GM18526 (cell line): ENCODE results near the gene GALNT5.

Source experiments
- POLR2A ChIP-seq: IDR thresholded peaks from 3 replicates; pipeline ENCODE4 v1.6.1; 2011; ENCODE audit not compliant: insufficient read length; ENCODE audit errors: extremely low read depth

Gene GALNT5

GRCh38 chr2:157303612-157304011 is 46.1 kb downstream of the GALNT5 start:
- no peak for TF ChIP-seq POLR2A

DNA sequence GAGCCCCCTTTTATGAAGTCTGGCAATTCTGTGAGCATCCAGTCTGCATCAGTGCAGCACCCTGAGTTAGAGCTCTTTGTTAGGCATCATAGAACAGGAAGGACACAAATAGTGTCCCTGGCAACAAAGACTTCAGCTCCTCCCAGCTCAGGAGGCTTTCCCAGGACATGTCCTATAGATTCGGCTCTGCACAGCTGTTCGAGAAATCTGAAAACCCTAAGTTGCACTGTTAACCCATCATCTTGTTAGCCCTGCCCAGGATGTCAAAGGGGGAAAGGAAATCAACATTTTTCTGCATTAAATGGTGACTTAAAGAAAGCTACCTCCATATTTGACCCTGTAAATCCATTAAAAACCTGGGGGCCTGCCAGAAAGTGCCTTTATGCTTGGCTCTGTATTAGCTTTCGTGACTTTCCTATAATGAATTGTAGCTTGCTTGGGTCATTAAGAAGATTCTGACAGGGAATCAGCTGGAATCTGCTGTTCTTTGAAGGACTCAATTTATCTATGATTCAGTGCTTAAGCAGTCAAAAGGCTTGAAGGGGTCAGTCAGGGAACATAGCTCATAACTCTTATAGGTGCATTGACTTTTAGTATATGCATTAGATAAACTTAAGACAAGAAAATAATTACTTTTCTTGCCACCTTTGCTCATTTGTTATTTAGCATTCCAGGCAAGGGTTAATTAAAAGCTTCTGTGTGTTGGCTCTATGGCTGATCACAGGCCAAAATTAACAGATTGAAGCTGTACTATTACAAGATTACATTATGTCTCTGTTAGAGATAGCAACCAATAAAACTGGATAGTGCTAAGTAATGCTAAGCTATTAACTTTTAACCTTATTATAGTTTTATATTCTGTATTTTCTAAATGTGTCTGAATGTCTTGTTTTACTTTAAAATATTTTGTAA is 47.6 kb downstream of the GALNT5 start:
- TF ChIP-seq POLR2A: no peak

GRCh38 chr2:157305723-157306110 is 48.2 kb downstream of the GALNT5 start:
- no peak for TF ChIP-seq POLR2A

- no peak for TF ChIP-seq POLR2A
These were observed 49.5 kb downstream of the GALNT5 start for GRCh38 chr2:157307021-157307420.

DNA sequence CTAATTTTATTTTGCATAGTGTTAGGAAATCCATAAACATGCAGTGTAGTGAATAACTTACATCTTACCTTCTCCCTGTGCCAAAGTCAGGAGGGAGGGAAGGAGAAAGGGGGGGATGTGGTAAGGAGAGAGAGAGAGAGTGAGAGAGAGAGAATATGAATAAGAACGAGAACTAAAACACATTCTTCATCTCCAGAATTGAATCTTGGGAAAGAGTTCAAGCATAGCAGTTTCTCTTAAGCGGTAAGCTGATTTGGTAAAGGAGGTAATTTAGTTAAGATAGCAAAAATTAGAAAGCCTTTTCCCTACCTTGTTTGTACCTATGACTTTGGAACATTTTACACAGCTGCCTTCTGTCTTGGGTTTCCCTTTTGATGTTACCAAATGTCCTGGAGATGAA is 52.4 kb downstream of the GALNT5 start:
- TF ChIP-seq POLR2A: no peak

GRCh38 chr2:157311706-157312105 is 54.2 kb downstream of the GALNT5 start:
- TF ChIP-seq POLR2A: no peak

DNA sequence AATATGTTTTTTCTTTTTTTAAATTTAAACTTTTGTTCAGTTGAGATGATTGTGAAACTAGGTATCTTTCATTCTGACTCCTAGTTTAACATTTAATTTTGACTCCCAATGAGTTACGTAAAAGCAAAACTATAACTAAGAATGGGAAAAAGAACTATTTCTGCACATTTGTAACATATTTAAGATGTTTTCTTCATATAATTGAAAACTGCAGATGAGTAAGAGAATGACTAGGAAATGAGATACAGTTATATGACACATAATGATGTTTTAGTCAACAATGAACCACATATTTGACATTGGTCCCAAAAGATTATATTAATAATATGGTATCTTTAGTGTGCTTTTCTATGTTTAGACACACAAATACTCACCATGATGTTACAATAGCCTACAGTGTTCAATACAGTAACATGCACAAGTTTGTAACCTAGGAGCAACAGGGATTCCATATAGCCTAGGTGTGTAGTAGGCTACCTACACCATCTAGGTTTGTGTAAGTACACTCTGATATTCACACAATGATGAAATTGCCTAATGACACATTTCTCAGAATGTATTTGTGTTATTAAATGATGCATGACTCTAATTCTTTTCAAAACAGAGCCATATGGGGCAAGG is 55.5 kb downstream of the GALNT5 start:
- TF ChIP-seq POLR2A: no peak

GRCh38 chr2:157315901-157316300 is 58.4 kb downstream of the GALNT5 start:
- TF ChIP-seq POLR2A: no peak

DNA sequence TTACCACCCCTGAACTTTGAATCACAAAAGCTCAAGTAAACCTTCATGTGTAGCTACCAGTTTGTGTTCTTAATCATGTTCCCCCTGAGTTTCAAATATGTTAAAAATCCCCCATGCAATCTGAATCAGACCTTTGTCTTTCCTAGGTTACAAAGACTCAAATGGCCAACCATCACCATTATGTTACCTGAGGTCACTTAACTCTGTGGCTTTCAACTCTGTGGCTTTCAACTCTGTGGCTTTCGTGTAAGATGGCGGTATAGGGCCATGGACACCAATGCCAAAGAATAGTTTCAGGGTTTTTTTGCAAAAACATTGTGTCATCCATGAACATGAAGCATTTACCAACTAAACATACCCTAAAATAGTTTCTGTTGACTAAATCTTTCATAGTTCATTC is 61.4 kb downstream of the GALNT5 start:
- no peak for TF ChIP-seq POLR2A

GRCh38 chr2:157319795-157320194 is 62.3 kb downstream of the GALNT5 start:
- no peak for TF ChIP-seq POLR2A

- no peak for TF ChIP-seq POLR2A
These were observed 62.9 kb downstream of the GALNT5 start for GRCh38 chr2:157320409-157320808.

GRCh38 chr2:157321466-157321865 is 64.0 kb downstream of the GALNT5 start:
- TF ChIP-seq POLR2A: no peak

DNA sequence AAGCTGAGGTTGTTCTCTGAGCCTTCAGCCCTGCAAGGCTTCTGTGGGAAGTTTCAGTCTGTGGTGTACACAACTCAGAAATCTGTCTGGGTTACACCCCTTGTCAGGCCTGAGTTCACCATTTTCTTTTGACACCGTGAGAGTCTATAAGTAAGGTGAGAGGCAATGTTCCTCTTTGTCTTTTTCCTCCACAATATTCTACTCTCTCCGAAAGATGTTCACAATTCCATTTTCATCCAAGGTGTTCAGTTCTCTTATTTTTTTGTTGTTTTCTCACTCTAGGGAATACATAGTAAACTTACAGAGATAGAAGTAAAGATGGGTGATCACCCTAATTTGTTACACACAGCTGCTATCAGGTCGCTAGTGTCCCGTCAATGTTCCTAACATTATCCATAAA is 64.9 kb downstream of the GALNT5 start:
- no peak for TF ChIP-seq POLR2A

GRCh38 chr2:157324331-157324843 is 66.9 kb downstream of the GALNT5 start:
- TF ChIP-seq POLR2A: no peak

- TF ChIP-seq POLR2A: no peak
These were observed 68.3 kb downstream of the GALNT5 start, which contains the start of gene ERMN for GRCh38 chr2:157325786-157326185. ERMN (minus strand) TSS chr2:157325824; CDS start chr2:157325642, 182 bp downstream.

DNA sequence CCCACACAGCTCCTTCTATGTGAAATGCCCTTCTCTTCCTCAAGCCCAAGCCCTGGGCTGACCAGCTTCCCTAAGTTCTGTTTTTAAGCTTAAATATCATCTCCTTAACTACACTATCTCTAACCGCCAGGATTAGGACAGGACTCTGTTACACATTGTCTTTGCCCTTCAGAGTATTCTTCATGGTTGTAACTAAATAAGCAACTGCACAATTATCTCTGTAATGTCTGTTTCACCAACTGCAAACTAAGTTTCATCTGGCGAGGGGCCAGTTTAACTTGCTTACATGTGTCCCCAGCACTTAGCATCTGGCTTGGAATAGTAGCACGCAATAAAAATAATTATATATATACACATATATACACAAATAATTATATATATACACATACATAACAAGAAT is 69.2 kb downstream of the GALNT5 start:
- TF ChIP-seq POLR2A: no peak

DNA sequence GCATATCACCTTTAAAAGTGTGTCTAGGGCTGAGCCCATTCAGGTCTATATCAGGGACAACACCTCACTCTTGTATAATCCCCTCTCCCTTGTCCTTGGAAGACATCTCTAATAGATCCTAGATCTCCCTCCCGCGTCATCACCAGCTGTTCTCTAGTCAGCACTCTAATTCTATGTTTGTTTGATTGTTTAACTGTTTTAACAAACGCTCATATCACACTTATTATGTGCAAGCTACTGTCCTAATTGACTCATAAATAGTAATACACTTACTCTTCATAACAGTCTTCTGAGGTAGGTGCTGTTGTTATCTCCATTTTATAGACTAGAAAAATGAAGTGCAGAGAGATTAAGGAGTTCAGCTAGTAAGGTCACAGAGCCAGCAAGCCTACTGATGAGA is 69.7 kb downstream of the GALNT5 start:
- no peak for TF ChIP-seq POLR2A
